ENCODE results near the gene OR7A5. TPM values are rescaled to one million over a fixed set of nuclear protein-coding genes. Genes with fewer than 3 reads are reported as not detected.

Gene OR7A5
- polyA plus RNA-seq, 1 of the 3 experiments (the other 2 are of a cell fraction): not detected

- no peak overlapping the region for H3K27ac ChIP-seq (ENCODE audit: low read depth in 2 of 2, low read length in 1 of 2)
- no peak for DNase-seq
- H3K4me2 ChIP-seq: no peak overlapping the region
- peaks cover 9% of the 10 kb centered on the region; the same call in 1 of the 2 replicates for H3K27me3 ChIP-seq (ENCODE audit: insufficient read depth)
- no peaks in the 10 kb centered on the region for H3K4me1 ChIP-seq (ENCODE audit: control insufficient read depth in 1 of 2, insufficient read depth in 2 of 2, low read depth in 1 of 2, low read length in 1 of 2)
- no peak overlapping the region for H2AFZ ChIP-seq (ENCODE audit: low read depth)
- H4K20me1 ChIP-seq (ENCODE audit: insufficient read depth): no peaks in the 10 kb centered on the region
- ChIA-PET CTCF (no interaction called here), POLR2A (no interaction called here)
- no peaks in the 10 kb centered on the region for H3K36me3 ChIP-seq (replicated peaks in 1 of 2; ENCODE audit: control insufficient read depth in 1 of 2, insufficient read depth in 2 of 2, low read length in 1 of 2)
- H3K9ac ChIP-seq: no peak overlapping the region
- H3K4me3 ChIP-seq (ENCODE audit: low read depth in 2 of 2, low read length in 1 of 2): no peak overlapping the region
- H3K79me2 ChIP-seq (ENCODE audit: insufficient read depth): no peaks in the 10 kb centered on the region
- no peak for TF ChIP-seq MXI1 (IDR thresholded peaks at IDR 0.05; ENCODE audit: low read depth, low read length)
- no peak for TF ChIP-seq MEF2A (IDR thresholded peaks at IDR 0.05; ENCODE audit: borderline replicate concordance, low read depth)
- no peak for TF ChIP-seq ELF1 (IDR thresholded peaks at IDR 0.05)
- TF ChIP-seq, protein P1, sequence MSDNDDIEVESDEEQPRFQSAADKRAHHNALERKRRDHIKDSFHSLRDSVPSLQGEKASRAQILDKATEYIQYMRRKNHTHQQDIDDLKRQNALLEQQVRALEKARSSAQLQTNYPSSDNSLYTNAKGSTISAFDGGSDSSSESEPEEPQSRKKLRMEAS (IDR thresholded peaks at IDR 0.05; ENCODE audit: low read depth): no peak
- no peak for TF ChIP-seq SMC3 (IDR thresholded peaks at IDR 0.05; ENCODE audit: low read depth, low read length)
- TF ChIP-seq YY1 (IDR thresholded peaks at IDR 0.05; ENCODE audit: low read depth): no peak
- no peak for TF ChIP-seq CTCF (IDR thresholded peaks at IDR 0.05)
- TF ChIP-seq FOSL2 (IDR thresholded peaks at IDR 0.05; ENCODE audit: borderline replicate concordance, low read depth): no peak
- no peak for TF ChIP-seq REST (IDR thresholded peaks at IDR 0.05; ENCODE audit: low read depth, low read length)
- no peak for TF ChIP-seq TAF1 (IDR thresholded peaks at IDR 0.05; ENCODE audit: borderline replicate concordance, low read depth, low read length)
- no peak for TF ChIP-seq POLR2AphosphoS5 (IDR thresholded peaks at IDR 0.05; ENCODE audit: low read depth, low read length)
- TF ChIP-seq, protein P2, sequence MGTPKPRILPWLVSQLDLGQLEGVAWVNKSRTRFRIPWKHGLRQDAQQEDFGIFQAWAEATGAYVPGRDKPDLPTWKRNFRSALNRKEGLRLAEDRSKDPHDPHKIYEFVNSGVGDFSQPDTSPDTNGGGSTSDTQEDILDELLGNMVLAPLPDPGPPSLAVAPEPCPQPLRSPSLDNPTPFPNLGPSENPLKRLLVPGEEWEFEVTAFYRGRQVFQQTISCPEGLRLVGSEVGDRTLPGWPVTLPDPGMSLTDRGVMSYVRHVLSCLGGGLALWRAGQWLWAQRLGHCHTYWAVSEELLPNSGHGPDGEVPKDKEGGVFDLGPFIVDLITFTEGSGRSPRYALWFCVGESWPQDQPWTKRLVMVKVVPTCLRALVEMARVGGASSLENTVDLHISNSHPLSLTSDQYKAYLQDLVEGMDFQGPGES (IDR thresholded peaks at IDR 0.05; ENCODE audit: low read depth, low read length): no peak
- TF ChIP-seq JUND (IDR thresholded peaks at IDR 0.05): no peak
- TF ChIP-seq EZH2phosphoT487 (IDR thresholded peaks at IDR 0.05; ENCODE audit: borderline replicate concordance, low read depth): no peak
- no peak for TF ChIP-seq CHD2 (IDR thresholded peaks at IDR 0.05; ENCODE audit: low read length, partially characterized antibody)
- H3K9me2 ChIP-seq: no peaks in the 10 kb centered on the region
- WGBS (ENCODE audit: low lambda C conversion rate): 1% methylated on average over 2 of the region's 2 CpGs
- no peaks in the 10 kb centered on the region for H3F3A ChIP-seq (replicated peaks; ENCODE audit: insufficient read depth)
- no peaks in the 10 kb centered on the region for H3K9me3 ChIP-seq
Measured at GRCh38 chr19:14826006-14826405, 9.0 kb downstream of the OR7A5 start.
